HG02571 (cell line): ENCODE measurements around the gene VTCN1.
"Not testable (repeated sequence)": the region's sequence is repeated elsewhere in the genome, so short reads cannot be mapped to it uniquely, and the experiment has no call there.

Source experiments
- ATAC-seq: cut with Tn5 transposase; IDR thresholded peaks from one replicate; pipeline ENCODE4 v1.9.1; 2021; ENCODE audit warnings: mild to moderate bottlenecking, moderate library complexity; ENCODE audit not compliant: unreplicated experiment

VTCN1 gene

GRCh38 chr1:117128323-117129079 lies 82.2 kb downstream of the VTCN1 start:
- no peak for ATAC-seq

GRCh38 chr1:117127795-117128194 lies 82.9 kb downstream of the VTCN1 start:
- ATAC-seq: no peak

- no peak for ATAC-seq
Observed at GRCh38 chr1:117124661-117125060, 86.1 kb downstream of the VTCN1 start.

DNA sequence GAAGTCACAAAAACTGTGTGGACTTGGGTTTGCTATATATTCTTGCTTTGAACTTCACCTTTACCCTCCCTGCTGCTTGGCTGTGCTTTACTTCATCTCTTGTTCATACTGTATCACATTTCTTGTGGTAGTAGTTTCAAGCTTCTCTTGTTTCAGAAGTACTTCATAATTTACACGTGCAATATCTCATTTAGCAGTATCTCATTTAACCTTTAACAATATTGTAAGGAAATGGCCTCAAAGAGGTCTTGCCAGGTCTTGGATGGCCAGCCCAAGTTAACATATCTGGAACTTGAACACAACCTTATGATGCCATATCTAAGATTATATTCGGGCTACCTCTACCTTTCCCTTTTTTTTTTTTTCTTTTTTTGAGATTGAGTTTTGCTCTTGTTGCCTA lies 87.5 kb downstream of the VTCN1 start:
- no peak for ATAC-seq

DNA sequence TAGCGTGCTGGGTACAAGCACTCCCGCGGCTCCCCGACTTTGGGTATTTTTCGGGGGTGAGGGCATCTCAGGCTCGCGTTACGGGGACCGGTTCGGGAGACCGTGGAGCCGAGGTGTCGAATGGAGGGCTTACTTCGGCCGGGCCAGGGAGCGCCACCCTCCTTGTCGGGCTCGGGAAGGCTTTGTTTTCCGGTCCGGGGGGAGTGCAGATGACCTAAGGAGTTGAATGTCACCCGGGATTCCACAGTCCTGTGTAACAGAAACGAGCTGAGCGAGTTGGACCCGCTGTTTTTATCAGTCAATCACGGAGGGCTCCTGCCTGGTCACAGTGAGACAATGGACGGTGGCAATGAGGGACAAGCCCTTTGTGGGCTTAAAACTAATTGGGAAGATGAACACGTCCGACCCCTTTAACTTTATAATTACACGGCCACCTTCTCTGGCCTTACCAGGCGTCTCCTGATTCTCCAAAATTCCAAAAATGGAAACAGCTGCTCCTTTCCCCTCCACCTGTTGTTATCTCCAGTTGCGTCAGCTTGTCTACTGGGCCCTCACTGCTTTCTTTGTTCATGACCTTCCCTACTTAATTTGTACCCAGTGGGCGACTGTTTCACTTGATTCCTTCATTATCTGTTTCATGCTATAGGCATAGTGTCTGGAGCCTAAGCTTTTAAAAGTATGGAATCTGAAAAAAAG lies 88.2 kb downstream of the VTCN1 start:
- ATAC-seq: no peak

DNA sequence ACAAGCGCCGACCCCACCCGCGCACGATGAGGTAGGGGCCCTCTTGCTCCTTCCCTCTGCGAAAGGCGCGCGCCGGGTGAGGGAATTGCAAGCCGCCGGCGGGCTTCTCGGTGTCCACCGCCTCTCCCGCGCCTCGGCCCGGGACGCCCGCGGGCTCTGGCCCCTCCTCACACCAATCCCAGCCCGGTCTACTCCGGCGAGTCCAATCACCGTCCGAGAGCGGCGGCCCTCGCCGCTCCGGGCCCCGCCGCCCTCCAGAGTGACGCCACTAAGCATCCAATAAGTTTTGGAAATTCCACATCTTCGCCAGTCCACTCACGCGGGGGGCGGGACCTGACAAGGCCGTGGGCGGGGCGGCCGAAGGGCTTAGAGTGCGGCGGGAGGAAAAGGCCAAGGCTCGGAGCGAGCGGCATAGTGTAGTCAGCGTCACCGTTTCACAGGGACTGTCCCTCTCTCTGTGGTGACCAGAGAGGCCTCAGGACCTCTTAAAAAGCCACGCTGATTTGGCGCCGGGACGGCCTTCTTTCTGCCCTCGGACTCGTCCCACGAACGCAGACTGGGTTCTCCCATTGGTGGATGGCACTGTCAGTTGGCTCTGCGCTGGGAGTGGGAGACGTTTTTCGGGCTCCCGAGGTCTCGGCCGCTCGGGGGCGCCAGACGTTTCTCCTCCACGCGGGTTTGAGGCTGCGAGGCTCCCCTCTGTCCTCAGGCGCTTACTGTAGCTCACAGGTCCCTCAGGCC lies 89.0 kb downstream of the VTCN1 start, which contains the start of gene TRIM45:
Gene TRIM45, minus strand, starts transcription at position 161 of the 741 bp plus-strand sequence. CDS start 548 bp downstream, outside the sequence.
- peak; percentile 88 for ATAC-seq

DNA sequence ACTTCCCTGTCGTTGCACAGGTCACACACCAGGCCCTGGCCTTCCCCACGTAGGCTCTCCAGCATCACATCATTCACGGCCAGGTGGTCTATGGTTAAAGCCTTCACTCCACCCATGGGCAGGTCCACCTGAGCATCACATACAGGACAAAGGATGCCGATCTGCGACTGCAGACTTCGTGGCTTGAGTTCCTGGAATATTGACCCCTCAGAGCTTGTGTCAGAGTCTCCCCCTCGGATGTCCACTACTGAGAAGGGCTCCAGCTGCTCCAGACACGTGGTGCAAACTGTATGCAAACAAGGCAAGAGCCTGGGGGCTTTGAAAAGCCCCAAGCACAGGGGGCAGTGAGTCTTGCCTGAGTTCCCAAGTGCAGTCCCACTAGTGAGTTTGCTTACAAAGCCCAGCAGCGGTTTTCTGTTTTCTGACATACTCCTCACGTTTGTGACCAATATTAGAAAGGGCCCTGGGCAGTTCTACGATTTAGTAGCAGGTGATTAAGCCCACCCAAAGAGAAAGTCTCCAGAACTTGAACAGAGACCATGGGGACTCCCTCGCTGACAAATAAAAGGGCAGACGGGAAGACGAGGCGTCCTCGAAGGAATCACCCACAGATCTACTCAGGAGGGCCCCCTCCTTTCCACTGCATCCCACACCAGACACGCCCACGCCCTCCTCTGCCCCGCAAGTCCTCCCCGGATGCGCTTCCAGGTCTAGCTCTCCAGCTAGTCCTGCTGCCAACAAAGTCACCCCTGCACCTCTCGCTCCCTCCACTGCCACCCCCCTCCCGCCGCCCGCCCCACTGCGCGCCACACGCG lies 89.7 kb downstream of the VTCN1 start:
- peak; percentile 5 for ATAC-seq

GRCh38 chr1:117119144-117119543 lies 91.6 kb downstream of the VTCN1 start:
- not testable (repeated sequence) for ATAC-seq

DNA sequence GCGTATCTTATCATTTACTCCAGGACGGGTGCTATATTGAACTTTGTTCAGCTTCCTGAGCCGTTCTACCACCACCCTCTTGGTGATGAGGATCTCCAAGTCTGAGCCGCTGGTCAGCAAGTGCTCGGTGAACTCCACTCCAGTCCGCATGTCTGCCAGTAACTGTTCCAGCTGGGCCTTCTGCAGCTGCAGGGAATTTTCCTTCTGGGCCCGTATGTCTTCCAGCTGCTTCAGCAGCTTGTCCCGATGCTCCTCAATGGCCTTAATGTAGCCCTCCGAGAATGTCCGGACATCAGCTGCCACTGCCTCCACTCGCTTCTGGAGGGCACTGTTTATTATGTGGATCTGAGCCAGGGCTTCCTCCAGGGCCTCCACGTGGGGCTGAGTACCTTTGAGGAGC lies 92.6 kb downstream of the VTCN1 start:
- ATAC-seq: no peak

DNA sequence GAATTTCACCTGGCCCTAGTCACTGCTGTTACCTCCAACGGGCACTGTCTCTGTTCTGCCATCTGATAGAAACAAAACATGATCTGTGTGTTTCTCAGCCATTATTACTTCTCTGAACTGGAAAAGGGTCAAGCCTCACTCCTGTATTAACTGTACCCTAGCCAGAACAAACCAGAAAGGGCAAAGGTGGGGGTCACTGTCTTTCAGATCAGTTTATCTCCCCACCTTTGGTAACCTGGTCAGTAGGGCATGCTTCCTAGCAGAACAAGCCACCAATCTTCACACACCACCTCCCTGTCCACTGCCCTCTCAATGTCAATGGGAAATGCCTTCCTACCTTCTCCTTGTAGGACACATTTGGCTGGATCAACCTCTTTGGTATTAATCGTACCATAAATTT lies 93.0 kb downstream of the VTCN1 start:
- ATAC-seq: no peak

DNA sequence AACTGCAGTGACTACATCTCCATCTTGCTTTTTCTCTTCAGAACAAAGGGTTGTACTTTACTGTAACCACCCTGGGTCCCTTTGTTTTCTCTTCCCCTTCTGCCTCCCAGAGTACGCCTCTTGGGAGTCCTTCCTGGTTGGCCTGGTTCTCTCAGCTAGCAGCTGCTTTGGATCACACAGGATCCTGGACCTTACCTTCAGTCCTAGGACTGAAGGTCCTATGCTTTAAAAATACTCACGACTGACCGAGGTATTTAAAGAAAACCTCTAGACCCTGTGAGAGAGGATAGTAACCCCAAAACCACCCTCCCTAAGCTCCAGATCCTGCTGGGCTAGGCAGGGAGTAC lies 94.0 kb downstream of the VTCN1 start:
- no peak for ATAC-seq

DNA sequence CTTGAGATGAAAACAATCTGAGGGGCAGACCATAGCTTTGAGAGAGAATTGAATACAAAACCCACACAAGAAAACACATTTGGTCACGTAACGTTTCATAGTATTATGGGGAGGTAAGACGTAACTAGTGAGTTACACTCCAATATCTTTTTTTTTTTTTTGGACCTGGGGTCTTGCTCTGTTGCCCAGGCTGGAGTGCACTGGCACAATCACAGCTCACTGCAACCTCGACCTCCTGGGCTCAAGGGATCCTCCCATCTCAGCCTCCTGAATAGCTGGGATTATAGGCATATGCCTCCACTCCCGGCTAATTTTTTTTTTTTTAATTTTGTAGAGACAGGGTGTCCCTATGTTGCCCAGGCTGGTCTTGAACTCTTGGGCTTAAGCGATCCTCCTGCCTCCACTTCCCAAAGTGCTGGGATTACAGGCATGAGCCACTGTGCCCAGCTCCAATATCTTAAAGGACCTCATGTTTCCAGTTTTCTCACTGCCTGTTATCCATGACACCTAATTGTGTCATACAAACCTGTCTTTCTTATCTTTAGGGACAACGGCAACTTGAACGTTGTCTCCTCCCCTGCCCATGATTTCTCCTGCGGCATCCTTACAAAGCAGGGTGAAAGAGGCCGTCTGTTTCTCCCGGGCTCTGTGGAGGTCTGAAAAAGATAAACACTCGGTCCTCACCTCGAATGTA lies 94.5 kb downstream of the VTCN1 start:
- no peak for ATAC-seq

GRCh38 chr1:117114877-117115276 lies 95.8 kb downstream of the VTCN1 start:
- ATAC-seq: no peak

DNA sequence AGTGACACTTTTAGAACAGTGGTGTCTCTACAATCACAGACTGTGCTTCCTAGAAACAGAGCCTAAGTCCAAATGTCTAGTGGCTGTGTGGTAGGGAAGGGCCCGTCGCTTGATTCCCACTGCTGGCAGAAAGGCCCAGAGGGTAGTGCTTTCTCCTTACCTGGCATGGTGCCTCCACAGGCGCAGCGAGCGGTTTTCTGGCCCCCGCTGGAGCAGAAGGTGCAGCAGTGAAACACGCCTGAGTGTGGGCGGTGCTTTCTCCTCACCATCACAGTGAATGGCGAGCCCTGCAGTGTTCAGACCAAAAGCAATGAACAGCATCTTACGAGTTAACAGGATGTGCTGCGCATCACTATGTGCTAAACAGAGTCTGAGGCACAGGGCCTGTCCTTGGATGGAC lies 97.5 kb downstream of the VTCN1 start:
- no peak for ATAC-seq

DNA sequence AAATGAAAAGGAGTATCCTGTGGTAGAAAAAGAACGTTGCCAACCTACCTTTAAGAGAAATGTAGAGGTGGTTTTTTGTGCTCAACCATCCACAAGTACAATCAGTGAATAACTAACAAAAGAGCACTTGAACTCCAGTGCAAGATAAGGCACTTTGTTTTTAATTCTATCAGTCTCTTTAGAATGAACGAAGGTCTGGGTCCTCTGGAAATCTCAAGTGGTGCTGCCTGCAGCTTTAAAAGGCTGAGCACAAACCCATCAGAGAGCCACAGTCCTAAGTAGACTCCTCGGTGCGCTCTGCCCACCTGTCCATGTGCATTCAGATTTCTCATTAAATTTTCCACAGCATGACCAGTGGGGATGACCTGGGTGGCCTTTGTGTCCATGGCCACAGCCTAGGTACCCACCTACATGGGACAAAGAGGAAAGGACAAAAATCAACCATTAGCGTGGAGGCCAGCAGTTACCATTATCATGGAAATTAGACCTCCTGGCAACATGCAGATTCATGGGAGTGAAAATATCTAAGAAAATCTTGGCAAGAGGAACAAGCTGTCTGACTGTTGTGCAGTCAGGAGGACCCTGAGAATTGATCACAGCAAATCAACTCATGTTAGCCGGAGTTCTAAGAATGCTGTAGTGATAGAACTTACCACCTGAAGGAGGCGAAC lies 98.5 kb downstream of the VTCN1 start:
- no peak for ATAC-seq

DNA sequence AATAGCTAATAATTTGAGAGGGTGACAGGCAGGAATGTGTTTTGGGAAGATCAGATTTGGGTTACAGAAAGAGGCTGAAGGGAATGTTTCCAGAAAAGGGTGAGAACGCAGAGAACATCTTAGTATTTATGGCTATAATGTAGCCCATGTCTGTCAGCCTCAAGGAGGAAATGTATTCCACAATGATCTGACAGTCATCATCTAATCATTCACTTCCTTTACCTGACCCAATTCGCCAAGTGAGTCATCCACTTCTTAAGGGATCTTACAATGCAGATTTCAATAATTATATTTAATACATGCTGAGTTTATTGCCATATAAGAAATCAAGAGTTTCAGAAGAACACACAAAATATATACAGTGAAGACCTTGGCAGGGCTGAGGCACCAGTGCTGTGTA lies 100.0 kb downstream of the VTCN1 start:
- ATAC-seq: no peak

DNA sequence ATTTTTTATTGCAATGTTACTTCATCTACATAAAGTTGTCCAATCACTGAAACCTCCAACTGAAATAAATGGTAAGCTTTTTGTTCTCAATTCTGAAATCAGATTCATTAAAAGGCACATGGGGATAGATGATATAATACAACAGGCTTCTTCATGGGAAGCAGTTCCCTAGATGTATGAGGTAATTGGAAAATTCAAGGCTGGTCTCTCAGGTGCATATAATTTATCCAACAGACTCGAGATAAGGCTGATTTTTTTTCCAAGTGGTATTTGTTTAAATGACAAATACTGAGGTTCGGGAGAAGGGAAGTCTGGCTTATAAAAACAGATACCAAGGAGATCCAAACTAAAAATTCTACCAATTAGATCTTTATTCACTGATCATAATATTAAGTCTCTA lies 103.4 kb downstream of the VTCN1 start:
- no peak for ATAC-seq

- no peak for ATAC-seq
Observed at GRCh38 chr1:117106478-117106877, 104.2 kb downstream of the VTCN1 start.

DNA sequence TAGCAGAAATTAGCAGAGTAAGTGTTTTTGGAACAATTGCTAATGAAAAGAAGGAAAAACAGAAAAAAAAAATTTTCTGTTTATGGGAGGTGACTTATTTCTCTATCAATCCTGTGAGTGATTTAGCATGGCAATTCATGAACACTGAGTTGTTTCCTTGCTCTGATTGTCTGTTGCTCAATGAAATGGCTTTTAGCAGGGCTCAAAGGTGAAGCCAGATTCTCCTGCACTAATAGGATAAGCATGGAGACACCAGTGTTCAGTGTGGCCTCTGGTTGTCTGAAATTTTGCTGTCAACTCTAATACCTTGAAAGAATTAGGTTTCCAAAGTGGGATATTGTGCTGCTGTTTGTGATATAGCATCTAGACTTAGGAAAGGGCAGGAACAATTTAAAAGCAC lies 105.0 kb downstream of the VTCN1 start:
- no peak for ATAC-seq

DNA sequence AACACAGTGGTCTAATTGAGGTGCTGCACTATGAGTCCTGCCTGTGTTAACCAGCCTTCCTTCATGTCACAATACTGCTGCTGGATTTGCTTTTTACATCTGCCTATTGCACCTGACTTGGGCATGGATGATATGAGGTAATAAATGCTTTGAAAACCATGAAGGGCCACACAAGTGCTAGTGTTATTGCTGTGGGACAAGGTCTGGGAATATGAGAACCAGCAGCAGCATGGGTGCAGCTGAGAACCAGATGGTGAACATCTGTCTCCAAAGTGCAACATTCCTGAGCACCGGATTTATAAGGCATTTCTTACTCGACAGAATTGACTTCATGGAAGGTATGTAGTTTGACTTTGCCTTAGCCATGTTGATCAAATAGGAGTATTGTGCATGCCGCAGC lies 105.7 kb downstream of the VTCN1 start:
- ATAC-seq: no peak
